Spleen (tissue), 11 donors: ENCODE results near the gene THBS2. TPM values are rescaled to one million over a fixed set of nuclear protein-coding genes. Genes with fewer than 3 reads are reported as not detected.
"Not testable (repeated sequence)": the region's sequence is repeated elsewhere in the genome, so short reads cannot be mapped to it uniquely, and the experiment has no call there.

Experiments used
- DNase-seq: peaks from one replicate; pipeline ENCODE4 v3.0.0-alpha.2; 2020
- H3K27ac ChIP-seq, 8 donors: fragments of 200-600 bp; sonication (generic) in 7 of 8; 1 replicate in 4 of 8; 2 replicates in 4 of 8; pipeline versions ENCODE4 v1.5.0 to v1.8.0; 2016 to 2021; ENCODE audit warnings: inconsistent platforms in 4 of 8, mild to moderate bottlenecking in 4 of 8, moderate library complexity in 1 of 8
- H3K27me3 ChIP-seq, 7 donors: fragments of 200-600 bp; sonication (generic) in 6 of 7; replicated peaks in 1 of 7; 1 replicate in 4 of 7; 2 replicates in 3 of 7; pipeline versions ENCODE4 v1.5.0 to v1.8.0; 2016 to 2021; ENCODE audit warnings: inconsistent platforms in 3 of 7, mild to moderate bottlenecking in 1 of 7
- H3K36me3 ChIP-seq, 6 donors: fragments of 200-600 bp; sonication (generic) in 5 of 6; 1 replicate in 4 of 6; 2 replicates in 2 of 6; pipeline versions ENCODE4 v1.5.0 to v1.8.0; 2016 to 2021; ENCODE audit warnings: inconsistent platforms in 2 of 6
- H3K4me1 ChIP-seq, 6 donors: fragments of 200-600 bp; sonication (generic) in 5 of 6; 1 replicate in 3 of 6; 2 replicates in 3 of 6; pipeline versions ENCODE4 v1.5.0 to v1.8.0; 2016 to 2021; ENCODE audit warnings: inconsistent platforms in 3 of 6
- H3K4me3 ChIP-seq, 8 donors: fragments of 200-600 bp; sonication (generic) in 7 of 8; 1 replicate in 4 of 8; 2 replicates in 4 of 8; pipeline versions ENCODE4 v1.5.0 to v1.8.0; 2016 to 2021; ENCODE audit warnings: inconsistent platforms in 4 of 8, mild to moderate bottlenecking in 4 of 8, moderate library complexity in 2 of 8
- H3K9me3 ChIP-seq, 8 donors: fragments of 200-600 bp; sonication (generic) in 7 of 8; 1 replicate in 4 of 8; 2 replicates in 4 of 8; pipeline versions ENCODE4 v1.5.0 to v1.8.0; 2016 to 2021; ENCODE audit warnings: inconsistent platforms in 4 of 8
- CTCF ChIP-seq, 11 experiments: fragments of 200-600 bp in 7 of 11; fragments of 450-650 bp in 4 of 11; sonication (generic) in 4 of 11; IDR thresholded peaks in 8 of 11; conservative IDR thresholded peaks in 3 of 11; 1 replicate in 7 of 11; 2 replicates in 4 of 11; pipeline versions ENCODE4 v1.4.0 to v1.8.0; 2016 to 2021; ENCODE audit warnings: antibody characterized with exemption in 11 of 11, inconsistent platforms in 4 of 11, mild to moderate bottlenecking in 1 of 11
- POLR2A ChIP-seq, 3 donors: fragments of 450-650 bp; IDR thresholded peaks; one replicate each; pipeline ENCODE4 v1.5.1; 2017; ENCODE audit warnings: antibody characterized with exemption in 3 of 3, mild to moderate bottlenecking in 1 of 3
- POLR2AphosphoS5 ChIP-seq, 3 donors: sonication (generic); formaldehyde crosslinking; IDR thresholded peaks; one replicate each; pipeline ENCODE4 v1.5.1; 2017; ENCODE audit warnings: antibody characterized with exemption in 3 of 3
- WGBS, 5 donors: extraction: QIAGEN DNeasy Blood & Tissue Kit in 3 of 5; methylation state at CpG; one replicate each; pipeline versions ENCODE4 v1.1.5 to v1.1.7; 2013 to 2018; 5-methylcytosine and 5-hydroxymethylcytosine counted together
- intact Hi-C: fragments of 100-400 bp; cut with DNase I; formaldehyde crosslinking; loops from one replicate; pipeline ENCODE4 v1.15.0; 2023; ENCODE audit warnings: low total_unique reads
- polyA plus RNA-seq, 3 donors: library from polyadenylated mRNA; stranded (reverse); fragments of 200-250 nt; gene quantifications; one replicate each; pipeline ENCODE4 v1.2.1, GENCODE V29; 2013
- total RNA-seq, 7 donors: library from RNA; depleted of rRNA in 3 of 7; stranded (reverse); fragments of >200 nt in 3 of 7; fragmentation: NEBNext Ultra II Directional in 4 of 7; extraction: Animal tissue kit (Norgen Biotek cat#: 25700) in 4 of 7; gene quantifications; one replicate each; pipeline versions ENCODE4 v1.1.0 to v1.2.1, GENCODE V29; 2016 to 2021
- donor health status: healthy with polysubstance abuse.
- donor health status: DM: no; HTN: no; CAD: no; lungs with moderate emphysema.
- donor health status: DM: no; HTN: no; CAD: no.
- donor health status: Bipolar disorder and iron deficiency.
- donor health status: healthy.
- donor health status: DM: no; HTN: no; CAD: no.
- donor health status: DM: yes; HTN: yes; CAD: no.

The THBS2 gene
- total and polyA plus RNA-seq, 10 donors, result 1.2 to 24.9 (median 5.7) TPM

- Histone ChIP-seq H3K27ac (no peak overlapping the region), H3K27me3 (no peaks in the 10 kb centered on the region), H3K4me3 (no peak overlapping the region), H3K9me3 (no peaks in the 10 kb centered on the region), H3K36me3 (no peaks in the 10 kb centered on the region), H3K4me1 (no peaks in the 10 kb centered on the region)
- no peak for TF ChIP-seq POLR2A (IDR thresholded peaks at IDR 0.05)
- no peak for TF ChIP-seq CTCF (IDR thresholded peaks at IDR 0.05 in 8 of 11, conservative IDR thresholded peaks at IDR 0.05 in 3 of 11)
- TF ChIP-seq POLR2AphosphoS5 (IDR thresholded peaks at IDR 0.05), result no peak
- intact Hi-C loops, result no loop called here
- 85 to 91% (median 90%) methylated on average over 25 to 26 of the region's 26 CpGs for WGBS, 5 donors
- DNase-seq, result no peak
Measured at GRCh38 chr6:169185692-169186485, 67.8 kb downstream of the THBS2 start.

- intact Hi-C loops, result no loop called here
- Histone ChIP-seq H3K27me3 (no peaks in the 10 kb centered on the region), H3K36me3 (no peaks in the 10 kb centered on the region), H3K27ac (no peak overlapping the region), H3K4me1 (no peaks in the 10 kb centered on the region), H3K4me3 (no peak overlapping the region), H3K9me3 (no peaks in the 10 kb centered on the region)
- no peak for DNase-seq
- TF ChIP-seq POLR2AphosphoS5 (IDR thresholded peaks at IDR 0.05) (no peak), POLR2A (IDR thresholded peaks at IDR 0.05) (no peak), CTCF (IDR thresholded peaks at IDR 0.05 in 8 of 11, conservative IDR thresholded peaks at IDR 0.05 in 3 of 11) (no peak)
- WGBS, 5 donors, result 87 to 94% (median 89%) methylated on average over 17 to 20 of the region's 20 CpGs
Measured at GRCh38 chr6:169185011-169185521, 68.6 kb downstream of the THBS2 start.

- no peaks in the 10 kb centered on the region for H3K27me3 ChIP-seq
- H3K27ac ChIP-seq, result no peak overlapping the region
- DNase-seq, result no peak
- no peaks in the 10 kb centered on the region for H3K4me1 ChIP-seq
- intact Hi-C loops, result no loop called here
- no peak overlapping the region for H3K4me3 ChIP-seq
- 90 to 96% (median 92%) methylated on average over 3 of the region's 3 CpGs for WGBS, 5 donors
- no peaks in the 10 kb centered on the region for H3K9me3 ChIP-seq
- no peaks in the 10 kb centered on the region for H3K36me3 ChIP-seq
- TF ChIP-seq POLR2AphosphoS5 (IDR thresholded peaks at IDR 0.05) (no peak), CTCF (IDR thresholded peaks at IDR 0.05 in 8 of 11, conservative IDR thresholded peaks at IDR 0.05 in 3 of 11) (no peak), POLR2A (IDR thresholded peaks at IDR 0.05) (no peak)
Measured at GRCh38 chr6:169184419-169184818, 69.2 kb downstream of the THBS2 start.

- no peaks in the 10 kb centered on the region for H3K36me3 ChIP-seq
- no peak for DNase-seq
- WGBS, 5 donors, result 76 to 89% (median 85%) methylated on average over 8 of the region's 8 CpGs
- no peaks in the 10 kb centered on the region for H3K9me3 ChIP-seq
- H3K4me3 ChIP-seq, result no peak overlapping the region
- TF ChIP-seq POLR2A (IDR thresholded peaks at IDR 0.05), result no peak
- TF ChIP-seq CTCF (IDR thresholded peaks at IDR 0.05 in 8 of 11, conservative IDR thresholded peaks at IDR 0.05 in 3 of 11), result no peak
- TF ChIP-seq POLR2AphosphoS5 (IDR thresholded peaks at IDR 0.05), result no peak
- intact Hi-C loops, result no loop called here
- peak overlapping the region in 5 of 8 donors; percentile 26 to 57 (median 47) for H3K27ac ChIP-seq
- H3K4me1 ChIP-seq, result no peaks in the 10 kb centered on the region
- H3K27me3 ChIP-seq, result no peaks in the 10 kb centered on the region
Measured at GRCh38 chr6:169183233-169183632, 70.4 kb downstream of the THBS2 start.

GRCh38 chr6:169179831-169180230 is 73.8 kb downstream of the THBS2 start:
- H3K9me3 ChIP-seq, DNase-seq, H3K4me3 ChIP-seq, H3K27me3 ChIP-seq, H3K27ac ChIP-seq, H3K36me3 ChIP-seq, intact Hi-C loops, H3K4me1 ChIP-seq: not testable (repeated sequence)
- WGBS, 5 donors, result 67 to 100% (median 91%) methylated on average over 1 of the region's 1 CpG
